OCI-LY7 (cell line): ENCODE results near the gene NOM1. TPM values are rescaled to one million over a fixed set of nuclear protein-coding genes. Genes with fewer than 3 reads are reported as not detected.

Experiments used
- BruUV-seq: library from RNA; stranded (reverse); fragments of 400-500 nt; replicated peaks from 2 replicates; lab custom pipeline; 2021; lab: Mats Ljungman, UMichigan
- CTCF ChIA-PET: fragments of 300-600 bp; sonication (Branson Sonifier 250); formaldehyde crosslinking; loops from one replicate; lab custom pipeline; 2022; ENCODE audit warnings: antibody characterized with exemption; ENCODE audit not compliant: unreplicated experiment; lab: Charles Lee
- POLR2A ChIA-PET: fragments of 300-600 bp; sonication (Branson Sonifier 250); formaldehyde crosslinking; loops from one replicate; lab custom pipeline; 2022; ENCODE audit warnings: antibody characterized with exemption; lab: Charles Lee
- DNase-seq: peaks from one replicate; pipeline ENCODE4 v3.0.0-alpha.2; 2015; ENCODE audit warnings: low spot score
- H2AFZ ChIP-seq: fragments of 200-600 bp; sonication (generic), shearing (Covaris generic); 2 replicates; pipeline ENCODE4 v1.6.1; 2014; ENCODE audit warnings: mild to moderate bottlenecking, antibody characterized with exemption, low read length, moderate library complexity
- H3K27ac ChIP-seq: fragments of 200-600 bp; sonication (generic); 2 replicates; pipeline ENCODE4 v1.5.1; 2014; ENCODE audit warnings: mixed run types, low read depth, mild to moderate bottlenecking, moderate library complexity, low read length, inconsistent platforms; ENCODE audit not compliant: poor library complexity, severe bottlenecking
- H3K36me3 ChIP-seq: fragments of 200-600 bp; sonication (generic); 2 replicates; pipeline ENCODE4 v1.6.1; 2014; ENCODE audit warnings: mild to moderate bottlenecking, antibody characterized with exemption, low read length, moderate library complexity, mixed read lengths; ENCODE audit not compliant: insufficient read depth
- H3K4me1 ChIP-seq: fragments of 200-600 bp; sonication (generic); 2 replicates; pipeline ENCODE4 v1.5.1; 2014; ENCODE audit warnings: mild to moderate bottlenecking, low read length; ENCODE audit not compliant: insufficient read depth, poor library complexity, severe bottlenecking
- H3K4me2 ChIP-seq: fragments of 200-600 bp; sonication (generic); 2 replicates; pipeline ENCODE4 v1.6.1; 2014; ENCODE audit warnings: mild to moderate bottlenecking, low read length
- H3K4me3 ChIP-seq: fragments of 200-600 bp; sonication (generic); 2 replicates; pipeline ENCODE4 v1.5.1; 2014; ENCODE audit warnings: mild to moderate bottlenecking, low read depth, low read length; ENCODE audit not compliant: poor library complexity, severe bottlenecking
- H3K79me2 ChIP-seq: fragments of 200-600 bp; sonication (generic); 2 replicates; pipeline ENCODE4 v1.6.1; 2016; ENCODE audit warnings: low read depth, mild to moderate bottlenecking, low read length, moderate library complexity, mixed read lengths; ENCODE audit not compliant: insufficient read depth
- H3K9me2 ChIP-seq: fragments of 200-600 bp; sonication (generic); 2 replicates; pipeline ENCODE4 v1.6.1; 2016; ENCODE audit warnings: mild to moderate bottlenecking, low read length, mixed read lengths; ENCODE audit not compliant: insufficient read depth
- H3K9me3 ChIP-seq: fragments of 200-600 bp; sonication (generic); 2 replicates; pipeline ENCODE4 v1.6.1; 2014; ENCODE audit warnings: mild to moderate bottlenecking, mixed run types, low read length, mixed read lengths
- H4K20me1 ChIP-seq: fragments of 200-600 bp; sonication (generic); 2 replicates; pipeline ENCODE4 v1.6.1; 2014; ENCODE audit warnings: mild to moderate bottlenecking, antibody characterized with exemption, low read length, moderate library complexity, mixed read lengths; ENCODE audit not compliant: insufficient read depth
- EZH2phosphoT487 ChIP-seq: fragments of 200-600 bp; sonication (generic); IDR thresholded peaks from 2 replicates; pipeline ENCODE4 v1.6.1; 2018; ENCODE audit warnings: low read depth, borderline replicate concordance, mild to moderate bottlenecking, mixed run types, antibody characterized with exemption, low read length, moderate library complexity, mixed read lengths
- intact Hi-C: fragments of 100-400 bp; cut with micrococcal nuclease; formaldehyde crosslinking; loops from one replicate; pipeline ENCODE4 v1.10.0; 2022; ENCODE audit not compliant: unreplicated experiment
- total RNA-seq, 2 experiments: library from RNA; depleted of rRNA in 1 of 2; stranded (reverse); fragments of >200 nt in 1 of 2; shearing (Covaris generic) in 1 of 2; gene quantifications; 2 replicates each; pipeline ENCODE4 v1.2.3, GENCODE V29; 2014 to 2022
- TF ChIP-seq, protein P1 (sequence below): fragments of 200-600 bp; sonication (generic); conservative IDR thresholded peaks from 2 replicates; pipeline ENCODE4 v1.5.1; 2014; ENCODE audit warnings: mild to moderate bottlenecking, antibody characterized with exemption, low read length, moderate library complexity, mixed read lengths

Gene NOM1
- total RNA-seq, 2 experiments from 2014 or later: 40.2 to 59.9 TPM

GRCh38 chr7:156979007-156979606, 29.6 kb downstream of the NOM1 start:
- Histone ChIP-seq H3K4me1 (no peaks in the 10 kb centered on the region), H3K4me2 (no peak overlapping the region), H3K4me3 (no peak overlapping the region), H3K36me3 (peaks cover 47% of the 10 kb centered on the region), H3K9me2 (no peaks in the 10 kb centered on the region), H4K20me1 (no peaks in the 10 kb centered on the region), H3K79me2 (no peaks in the 10 kb centered on the region), H2AFZ (no peak overlapping the region), H3K27ac (no peak overlapping the region), H3K9me3 (peaks cover 4% of the 10 kb centered on the region; the same call in 1 of the 2 replicates)
- POLR2A ChIA-PET: interaction anchor here (0.7 kb wide), 1 partner anchor 15 kb away, joined by 3 read pairs; no protein-coding TSS in a partner anchor
- no peak for TF ChIP-seq EZH2phosphoT487
- TF ChIP-seq, protein P1, sequence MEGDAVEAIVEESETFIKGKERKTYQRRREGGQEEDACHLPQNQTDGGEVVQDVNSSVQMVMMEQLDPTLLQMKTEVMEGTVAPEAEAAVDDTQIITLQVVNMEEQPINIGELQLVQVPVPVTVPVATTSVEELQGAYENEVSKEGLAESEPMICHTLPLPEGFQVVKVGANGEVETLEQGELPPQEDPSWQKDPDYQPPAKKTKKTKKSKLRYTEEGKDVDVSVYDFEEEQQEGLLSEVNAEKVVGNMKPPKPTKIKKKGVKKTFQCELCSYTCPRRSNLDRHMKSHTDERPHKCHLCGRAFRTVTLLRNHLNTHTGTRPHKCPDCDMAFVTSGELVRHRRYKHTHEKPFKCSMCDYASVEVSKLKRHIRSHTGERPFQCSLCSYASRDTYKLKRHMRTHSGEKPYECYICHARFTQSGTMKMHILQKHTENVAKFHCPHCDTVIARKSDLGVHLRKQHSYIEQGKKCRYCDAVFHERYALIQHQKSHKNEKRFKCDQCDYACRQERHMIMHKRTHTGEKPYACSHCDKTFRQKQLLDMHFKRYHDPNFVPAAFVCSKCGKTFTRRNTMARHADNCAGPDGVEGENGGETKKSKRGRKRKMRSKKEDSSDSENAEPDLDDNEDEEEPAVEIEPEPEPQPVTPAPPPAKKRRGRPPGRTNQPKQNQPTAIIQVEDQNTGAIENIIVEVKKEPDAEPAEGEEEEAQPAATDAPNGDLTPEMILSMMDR: no peak
- DNase-seq: no peak
- CTCF ChIA-PET: no interaction called here
- intact Hi-C loops: no loop called here
- no TSS peak for BruUV-seq

- CTCF ChIA-PET: no interaction called here
- H3K9me2 ChIP-seq: no peaks in the 10 kb centered on the region
- TF ChIP-seq, protein P1: no peak
- no peak for TF ChIP-seq EZH2phosphoT487
These were observed 30.2 kb downstream of the NOM1 start for GRCh38 chr7:156979711-156980110.

More at GRCh38 chr7:156979711-156980110, 30.2 kb downstream of the NOM1 start:
- H3K4me1 ChIP-seq: no peaks in the 10 kb centered on the region
- no peak overlapping the region for H3K27ac ChIP-seq
- POLR2A ChIA-PET: interaction anchor here (0.7 kb wide), 1 partner anchor 16 kb away, joined by 3 read pairs; no protein-coding TSS in a partner anchor
- intact Hi-C loops: no loop called here
- H3K36me3 ChIP-seq: peaks cover 42% of the 10 kb centered on the region
- H4K20me1 ChIP-seq: no peaks in the 10 kb centered on the region
- H3K4me2 ChIP-seq: no peak overlapping the region
- no peak overlapping the region for H3K4me3 ChIP-seq
- BruUV-seq: no TSS peak
- peaks cover 4% of the 10 kb centered on the region; the same call in 1 of the 2 replicates for H3K9me3 ChIP-seq
- DNase-seq: no peak
- H2AFZ ChIP-seq: no peak overlapping the region
- H3K79me2 ChIP-seq: no peaks in the 10 kb centered on the region
